Panc1 (cell line): Measurements from ENCODE around the gene OR2F2. TPM values are rescaled to one million over a fixed set of nuclear protein-coding genes. Genes with fewer than 3 reads are reported as not detected.

ENCODE experiments used
- ATAC-seq: fragments of 200-7000 bp; cut with Tn5 transposase; 2 replicates; pipeline ENCODE4 v1.9.1; 2020; ENCODE audit warnings: mild to moderate bottlenecking, moderate library complexity
- BruUV-seq: library from RNA; stranded (reverse); fragments of 400-500 nt; replicated peaks from 2 replicates; lab custom pipeline; 2021; lab: Mats Ljungman, UMichigan
- CTCF ChIA-PET: fragments of 300-600 bp; sonication (Branson Sonifier 250); formaldehyde crosslinking; loops from one replicate; lab custom pipeline; 2022; ENCODE audit warnings: antibody characterized with exemption; lab: Charles Lee
- POLR2A ChIA-PET: fragments of 300-600 bp; sonication (Branson Sonifier 250); formaldehyde crosslinking; loops from one replicate; lab custom pipeline; 2022; ENCODE audit warnings: antibody characterized with exemption; lab: Charles Lee
- DNase-seq: peaks from one replicate; pipeline ENCODE4 v3.0.0-alpha.2; 2010; ENCODE audit warnings: low read depth, low spot score
- H3K27ac ChIP-seq: 2 replicates; pipeline ENCODE4 v1.5.1; 2011; ENCODE audit warnings: mild to moderate bottlenecking, low read length, inconsistent platforms
- H3K27me3 ChIP-seq: fragments of 200-500 bp; sonication (Bioruptor generic); 2 replicates; pipeline ENCODE4 v1.6.0; 2014; ENCODE audit warnings: low read length, inconsistent platforms; ENCODE audit not compliant: control insufficient read depth, insufficient read depth
- H3K36me3 ChIP-seq: fragments of 200-500 bp; sonication (Bioruptor generic); 2 replicates; pipeline ENCODE4 v1.5.1; 2014; ENCODE audit warnings: inconsistent platforms, mild to moderate bottlenecking, low read length, moderate library complexity; ENCODE audit not compliant: control insufficient read depth, insufficient read depth
- H3K4me1 ChIP-seq: 2 replicates; pipeline ENCODE4 v1.5.1; 2011; ENCODE audit warnings: inconsistent platforms, mild to moderate bottlenecking, low read length, moderate library complexity; ENCODE audit not compliant: control insufficient read depth, insufficient read depth
- H3K4me3 ChIP-seq, 2 experiments: 2 replicates each; pipeline ENCODE4 v1.5.1; 2011 to 2012; ENCODE audit warnings: low read depth in 2 of 2, low read length in 2 of 2, mild to moderate bottlenecking in 2 of 2, inconsistent platforms in 1 of 2, moderate library complexity in 1 of 2
- H3K9me3 ChIP-seq: fragments of 200-500 bp; sonication (Bioruptor generic); 2 replicates; pipeline ENCODE4 v1.5.1; 2014; ENCODE audit warnings: low read depth, mild to moderate bottlenecking, inconsistent platforms, low read length, moderate library complexity; ENCODE audit not compliant: control insufficient read depth, insufficient read depth
- CTCF ChIP-seq: fragments of 450-650 bp; IDR thresholded peaks from 2 replicates; pipeline ENCODE4 v1.5.1; 2017; ENCODE audit warnings: mild to moderate bottlenecking
- POLR2AphosphoS5 ChIP-seq: IDR thresholded peaks from 2 replicates; pipeline ENCODE4 v1.6.1; 2012; ENCODE audit warnings: mild to moderate bottlenecking, low read depth, low read length, moderate library complexity
- SIN3A ChIP-seq: IDR thresholded peaks from 2 replicates; pipeline ENCODE4 v1.6.1; 2012; ENCODE audit warnings: low read depth, mild to moderate bottlenecking, low read length, moderate library complexity, borderline replicate concordance; ENCODE audit not compliant: insufficient read depth
- TCF7L2 ChIP-seq: IDR thresholded peaks from 2 replicates; pipeline ENCODE4 v1.6.1; 2011; ENCODE audit warnings: mild to moderate bottlenecking, low read depth, low read length, inconsistent platforms
- in situ Hi-C: cut with HindIII; loops from 2 replicates; pipeline ENCODE4 v1.10.0; 2016; ENCODE audit warnings: low sequenced_read_pairs, low pct_unique_long_range_greater_than_20kb
- intact Hi-C: fragments of 100-400 bp; cut with micrococcal nuclease; formaldehyde crosslinking; loops from one replicate; pipeline ENCODE4 v1.10.0; 2022; ENCODE audit not compliant: unreplicated experiment
- total RNA-seq: library from RNA; stranded (reverse); gene quantifications from one replicate; pipeline ENCODE4 v1.2.1, GENCODE V29; 2021; ENCODE audit not compliant: unreplicated experiment
- TF ChIP-seq, protein P1 (sequence below), 2 experiments: IDR thresholded peaks; 2 replicates each; pipeline ENCODE4 v1.6.1; 2011 to 2012; ENCODE audit warnings: low read depth in 2 of 2, control low read depth in 1 of 2, low read length in 1 of 2, mild to moderate bottlenecking in 1 of 2, moderate library complexity in 1 of 2; ENCODE audit not compliant: insufficient read depth in 1 of 2

Gene OR2F2
- total RNA-seq, 1 experiment from 2014 or later: not detected

DNA sequence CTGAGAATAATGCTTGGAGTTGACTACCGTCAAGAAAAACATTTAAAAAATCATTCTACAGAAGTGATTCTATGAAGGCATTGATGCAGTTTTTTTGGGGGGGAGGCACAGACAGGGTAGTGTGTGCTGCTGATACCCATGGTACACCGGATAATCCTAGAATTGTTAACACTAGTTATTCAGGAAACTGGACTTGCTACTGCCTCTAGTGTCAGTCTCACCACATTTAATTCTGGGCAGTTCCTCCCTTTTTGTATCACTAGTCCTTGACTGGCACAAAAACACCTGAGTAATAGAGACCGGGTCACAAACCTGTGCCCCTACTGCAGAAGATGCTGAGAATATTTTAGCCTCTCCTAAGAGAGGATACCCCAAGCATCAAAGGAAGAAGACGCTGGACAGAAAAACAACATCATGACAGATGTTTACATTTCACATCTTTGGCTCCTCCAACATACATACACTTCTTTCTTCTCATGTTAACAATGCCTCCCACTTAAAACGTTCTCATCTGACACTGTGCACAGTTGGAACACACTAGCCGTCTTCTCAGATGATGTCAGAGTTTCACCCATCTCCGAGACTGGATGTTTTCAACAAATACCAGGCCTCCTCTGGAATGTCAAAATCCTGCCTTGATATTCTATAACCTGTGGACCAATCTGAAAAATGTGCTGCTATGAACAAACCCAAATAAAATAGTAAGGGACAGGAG is 19.9 kb upstream of the OR2F2 start:
- DNase-seq: no peak
- no peak for ATAC-seq
- in situ Hi-C loops: no loop called here

DNA sequence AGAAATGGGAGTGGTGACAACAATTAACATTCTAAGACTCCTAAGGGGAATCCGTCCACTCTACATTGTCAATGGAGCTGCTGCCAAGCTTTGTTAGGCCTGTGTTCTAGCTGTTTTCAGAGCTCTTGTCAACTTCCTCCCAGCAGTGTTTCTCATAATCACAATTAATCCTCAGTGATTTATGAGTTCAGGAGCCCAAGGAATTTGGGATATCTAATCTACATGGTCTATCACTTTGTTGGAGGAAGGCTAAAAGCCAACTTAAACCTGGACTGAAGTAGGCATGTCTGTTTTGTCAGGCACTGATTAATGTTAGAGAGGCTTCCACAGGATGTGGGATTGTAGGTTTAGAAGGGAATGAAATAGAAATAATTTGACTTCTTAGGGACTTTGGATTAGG is 10.2 kb upstream of the OR2F2 start:
- ATAC-seq: no peak
- Histone ChIP-seq H3K9me3 (no peaks in the 10 kb centered on the region), H3K27me3 (no peaks in the 10 kb centered on the region), H3K36me3 (no peaks in the 10 kb centered on the region), H3K4me3 (no peak overlapping the region), H3K4me1 (no peaks in the 10 kb centered on the region), H3K27ac (no peak overlapping the region)
- TF ChIP-seq TCF7L2 (no peak), SIN3A (no peak), POLR2AphosphoS5 (no peak), CTCF (no peak)
- TF ChIP-seq, protein P1, sequence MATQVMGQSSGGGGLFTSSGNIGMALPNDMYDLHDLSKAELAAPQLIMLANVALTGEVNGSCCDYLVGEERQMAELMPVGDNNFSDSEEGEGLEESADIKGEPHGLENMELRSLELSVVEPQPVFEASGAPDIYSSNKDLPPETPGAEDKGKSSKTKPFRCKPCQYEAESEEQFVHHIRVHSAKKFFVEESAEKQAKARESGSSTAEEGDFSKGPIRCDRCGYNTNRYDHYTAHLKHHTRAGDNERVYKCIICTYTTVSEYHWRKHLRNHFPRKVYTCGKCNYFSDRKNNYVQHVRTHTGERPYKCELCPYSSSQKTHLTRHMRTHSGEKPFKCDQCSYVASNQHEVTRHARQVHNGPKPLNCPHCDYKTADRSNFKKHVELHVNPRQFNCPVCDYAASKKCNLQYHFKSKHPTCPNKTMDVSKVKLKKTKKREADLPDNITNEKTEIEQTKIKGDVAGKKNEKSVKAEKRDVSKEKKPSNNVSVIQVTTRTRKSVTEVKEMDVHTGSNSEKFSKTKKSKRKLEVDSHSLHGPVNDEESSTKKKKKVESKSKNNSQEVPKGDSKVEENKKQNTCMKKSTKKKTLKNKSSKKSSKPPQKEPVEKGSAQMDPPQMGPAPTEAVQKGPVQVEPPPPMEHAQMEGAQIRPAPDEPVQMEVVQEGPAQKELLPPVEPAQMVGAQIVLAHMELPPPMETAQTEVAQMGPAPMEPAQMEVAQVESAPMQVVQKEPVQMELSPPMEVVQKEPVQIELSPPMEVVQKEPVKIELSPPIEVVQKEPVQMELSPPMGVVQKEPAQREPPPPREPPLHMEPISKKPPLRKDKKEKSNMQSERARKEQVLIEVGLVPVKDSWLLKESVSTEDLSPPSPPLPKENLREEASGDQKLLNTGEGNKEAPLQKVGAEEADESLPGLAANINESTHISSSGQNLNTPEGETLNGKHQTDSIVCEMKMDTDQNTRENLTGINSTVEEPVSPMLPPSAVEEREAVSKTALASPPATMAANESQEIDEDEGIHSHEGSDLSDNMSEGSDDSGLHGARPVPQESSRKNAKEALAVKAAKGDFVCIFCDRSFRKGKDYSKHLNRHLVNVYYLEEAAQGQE (IDR thresholded peaks at IDR 0.05; ENCODE audit: insufficient read depth in 1 of 2, low read depth in 2 of 2, low read length in 1 of 2): no peak
- DNase-seq: no peak
- CTCF ChIA-PET: no interaction called here
- no TSS peak for BruUV-seq
- POLR2A ChIA-PET: no interaction called here
- in situ Hi-C loops: no loop called here
- intact Hi-C loops: no loop called here

More for the DNA sequence above, 19.9 kb upstream of the OR2F2 start:
- Histone ChIP-seq H3K9me3 (no peaks in the 10 kb centered on the region), H3K4me3 (no peak overlapping the region), H3K27me3 (0 out of 2 replicates have a peak, but pooled peaks cover 2% of the 10 kb centered on the region), H3K36me3 (no peaks in the 10 kb centered on the region), H3K4me1 (no peaks in the 10 kb centered on the region), H3K27ac (no peak overlapping the region)
- intact Hi-C loops: no loop called here
- POLR2A ChIA-PET: no interaction called here
- CTCF ChIA-PET: interaction anchor here (0.6 kb wide), 1 partner anchor 11 kb away, joined by 3 read pairs; no protein-coding TSS in a partner anchor
- BruUV-seq: no TSS peak
- TF ChIP-seq, protein P1 (IDR thresholded peaks at IDR 0.05; ENCODE audit: insufficient read depth in 1 of 2, low read depth in 2 of 2, low read length in 1 of 2): no peak
- TF ChIP-seq POLR2AphosphoS5: no peak
- no peak for TF ChIP-seq TCF7L2
- no peak for TF ChIP-seq SIN3A
- TF ChIP-seq CTCF: peak; percentile 23; the same call in 1 of the 2 replicates
